ENCODE data around the gene BTBD9. TPM values are rescaled to one million over a fixed set of nuclear protein-coding genes. Genes with fewer than 3 reads are reported as not detected.

Gene BTBD9
- total and polyA plus RNA-seq, 9 of the 15 experiments (the other 6 are each of a cell fraction or from before 2014, with no cell fraction given) = 0.08 to 1.6 (median 0.58) TPM

- Histone ChIP-seq H3K79me2 (ENCODE audit: control insufficient read depth, insufficient read depth, low read length) (no peaks in the 10 kb centered on the region), H4K20me1 (replicated peaks; ENCODE audit: control insufficient read depth, insufficient read depth, low read length) (no peaks in the 10 kb centered on the region), H3K27me3 (ENCODE audit: control insufficient read depth in 2 of 2, insufficient read depth in 2 of 2, low read length in 2 of 2) (no peaks in the 10 kb centered on the region), H3K4me2 (ENCODE audit: insufficient read depth, low read length) (no peak overlapping the region), H3K9me1 (ENCODE audit: control insufficient read depth, insufficient read depth, low read length) (no peaks in the 10 kb centered on the region), H3K36me3 (ENCODE audit: control insufficient read depth, insufficient read depth, low read length) (no peaks in the 10 kb centered on the region), H2AFZ (ENCODE audit: low read depth, low read length) (no peak overlapping the region), H3K4me3 (no peak overlapping the region), H3K9ac (ENCODE audit: insufficient read depth in 1 of 2, low read depth in 2 of 2, low read length in 2 of 2) (no peak overlapping the region), H3K9me3 (replicated peaks; ENCODE audit: control insufficient read depth, insufficient read depth, low read depth, low read length) (no peaks in the 10 kb centered on the region), H3K27ac (ENCODE audit: extremely low read depth, low read depth, low read length) (no peak overlapping the region), H3K4me1 (replicated peaks in 1 of 2; ENCODE audit: control insufficient read depth in 2 of 2, insufficient read depth in 2 of 2, low read length in 2 of 2) (no peaks in the 10 kb centered on the region)
- POLR2A ChIA-PET = no interaction called here
- BruUV-seq (replicated peaks) = no TSS peak
- DNase-seq (ENCODE audit: extremely low read depth in 1 of 4, low spot score in 3 of 4) (no peak), FAIRE-seq (no peak), ATAC-seq (no peak)
- intact Hi-C loops (cut with micrococcal nuclease) = no loop called here
- no peak for TF ChIP-seq SMARCC2 (IDR thresholded peaks at IDR 0.05; ENCODE audit: low read depth)
- TF ChIP-seq RBM34 (IDR thresholded peaks at IDR 0.05; ENCODE audit: borderline replicate concordance, insufficient read depth, low read length) = no peak
- TF ChIP-seq ZNF695 (CRISPR knock-in tag; IDR thresholded peaks at IDR 0.05) = no peak
- TF ChIP-seq ZBED1 (IDR thresholded peaks at IDR 0.05) = no peak
- TF ChIP-seq GABPA (tag; conservative IDR thresholded peaks at IDR 0.05; ENCODE audit: low read depth) = no peak
- no peak for TF ChIP-seq PHF21A (IDR thresholded peaks at IDR 0.05; ENCODE audit: borderline replicate concordance, low read depth)
- TF ChIP-seq STAT5B (CRISPR knock-in tag; IDR thresholded peaks at IDR 0.05) = no peak
- TF ChIP-seq CLOCK (CRISPR knock-in tag; IDR thresholded peaks at IDR 0.05; ENCODE audit: borderline replicate concordance) = no peak
- no peak for TF ChIP-seq SAFB2 (IDR thresholded peaks at IDR 0.05; ENCODE audit: borderline replicate concordance, low read depth, low read length, severe bottlenecking)
- 2% methylated on average over 2 of the region's 2 CpGs for WGBS (ENCODE audit: insufficient coverage, low coverage, missing lambda C conversion rate)
- in situ Hi-C loops (cut with MboI) = no loop called here
- CTCF ChIA-PET (ENCODE audit: low intra/inter-chr PET ratio) = no interaction called here
Measured at GRCh38 chr6:38302838-38303237, 336.9 kb downstream of the BTBD9 start.
